HG03442 (cell line): ENCODE results near the gene CLSTN2.

Source experiments
- ATAC-seq: cut with Tn5 transposase; IDR thresholded peaks from one replicate; pipeline ENCODE4 v1.9.1; 2021; ENCODE audit warnings: mild to moderate bottlenecking, moderate library complexity; ENCODE audit not compliant: unreplicated experiment

Gene CLSTN2

GRCh38 chr3:140265302-140265701, 330.3 kb downstream of the CLSTN2 start:
- no peak for ATAC-seq

- ATAC-seq: no peak
Observed at GRCh38 chr3:140268103-140268502, 333.1 kb downstream of the CLSTN2 start.

DNA sequence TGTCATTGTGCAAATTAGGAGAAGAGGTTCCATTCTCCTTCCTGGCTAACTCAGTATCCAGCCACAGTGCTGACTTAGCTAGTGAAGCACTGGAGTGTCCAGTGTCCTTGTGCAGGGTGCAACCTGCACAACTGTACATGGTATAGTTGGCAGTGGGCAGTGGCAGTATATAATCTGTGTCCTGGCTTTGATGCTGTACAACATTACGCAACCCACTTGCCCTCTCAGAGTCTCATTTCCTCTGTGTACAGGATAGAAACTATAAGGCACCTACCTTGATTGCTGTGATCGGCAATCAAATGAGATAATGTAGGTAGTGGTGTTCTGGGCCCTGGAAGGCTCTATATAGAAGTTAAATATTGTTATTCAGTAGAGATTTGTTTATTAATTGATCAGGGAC, 333.6 kb downstream of the CLSTN2 start:
- no peak for ATAC-seq

GRCh38 chr3:140270329-140270728, 335.3 kb downstream of the CLSTN2 start:
- no peak for ATAC-seq

- ATAC-seq: no peak
Observed at GRCh38 chr3:140273542-140274195, 338.7 kb downstream of the CLSTN2 start.

DNA sequence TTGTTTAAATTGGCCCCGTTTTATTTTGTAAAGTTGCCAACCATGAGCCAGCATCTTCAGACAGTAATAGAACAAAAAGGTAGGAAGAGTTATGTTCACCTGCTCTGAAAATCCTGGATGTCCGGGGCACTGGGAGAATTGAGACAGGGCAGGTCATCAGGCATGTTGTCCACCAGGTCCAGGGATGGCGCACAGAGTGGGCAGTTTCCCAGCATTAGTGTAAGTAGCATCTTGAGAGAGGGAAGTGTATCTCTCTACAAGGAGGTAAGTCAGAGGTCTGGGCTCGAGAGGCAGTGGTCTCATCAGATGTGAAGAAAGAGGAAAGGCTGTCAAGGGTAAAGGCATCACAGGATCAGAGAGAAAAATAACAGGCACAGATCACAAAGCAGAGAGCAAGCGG, 339.4 kb downstream of the CLSTN2 start:
- no peak for ATAC-seq

- no peak for ATAC-seq
Observed at GRCh38 chr3:140276703-140277102, 341.7 kb downstream of the CLSTN2 start.

DNA sequence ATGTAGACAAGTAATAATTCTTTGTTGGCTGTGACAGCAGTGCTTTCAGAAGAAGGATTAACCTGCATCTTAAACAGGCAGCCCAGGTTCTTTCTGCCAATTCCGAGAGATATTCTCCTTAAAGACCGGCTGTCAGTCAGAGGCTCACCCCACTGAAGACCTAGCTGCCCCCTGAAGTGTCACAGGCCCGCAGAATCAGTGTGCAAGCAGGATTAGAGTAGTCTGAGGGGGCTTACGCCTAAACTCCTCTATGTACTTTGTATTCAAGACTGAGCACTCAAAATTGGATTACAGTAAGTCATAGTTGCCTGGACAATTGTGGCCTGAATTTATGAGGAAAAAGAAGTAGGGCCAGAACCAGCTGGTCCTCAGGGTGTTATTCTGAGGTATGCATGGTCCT, 342.9 kb downstream of the CLSTN2 start:
- no peak for ATAC-seq

- no peak for ATAC-seq
Observed at GRCh38 chr3:140284372-140284771, 349.4 kb downstream of the CLSTN2 start.

GRCh38 chr3:140285380-140285779, 350.4 kb downstream of the CLSTN2 start:
- no peak for ATAC-seq

DNA sequence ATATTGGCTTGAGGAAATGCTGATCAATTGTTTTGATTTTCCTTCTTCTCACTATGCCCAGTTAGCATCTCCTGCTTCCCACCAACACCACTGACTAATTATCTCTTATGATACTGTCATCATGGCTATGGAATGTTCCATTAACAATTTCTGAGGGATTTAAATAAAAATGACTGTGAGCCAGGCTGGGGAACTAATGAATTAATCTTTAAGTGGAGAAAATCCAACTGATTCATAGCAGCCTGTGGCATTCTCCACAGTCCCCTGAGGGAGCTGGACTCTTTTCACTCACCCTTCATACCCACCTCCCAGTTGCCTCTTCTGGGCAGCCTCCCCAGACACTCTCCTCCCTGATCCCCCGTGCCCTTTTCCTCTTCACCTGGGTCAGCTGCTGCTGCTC, 353.6 kb downstream of the CLSTN2 start:
- ATAC-seq: no peak

DNA sequence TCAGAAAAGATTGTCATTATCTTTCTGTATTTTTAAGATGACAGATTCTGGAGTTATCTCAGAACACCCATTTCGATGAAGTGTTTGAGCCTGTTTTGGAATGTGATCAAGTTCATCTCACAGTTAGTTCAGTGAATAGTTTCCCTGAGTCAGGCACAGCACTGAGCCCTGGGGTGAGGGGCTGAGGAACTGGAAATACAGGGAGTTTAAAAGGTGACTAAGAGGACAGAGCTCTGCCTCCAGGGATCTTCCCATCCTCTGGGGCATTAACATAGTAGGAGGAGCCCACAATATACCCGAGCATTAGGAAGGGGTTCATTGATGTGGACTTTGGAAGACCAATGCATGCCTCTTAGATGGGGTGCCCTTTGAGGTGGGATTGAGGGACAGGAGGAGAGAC, 355.1 kb downstream of the CLSTN2 start:
- ATAC-seq: no peak

GRCh38 chr3:140292170-140292569, 357.2 kb downstream of the CLSTN2 start:
- no peak for ATAC-seq

DNA sequence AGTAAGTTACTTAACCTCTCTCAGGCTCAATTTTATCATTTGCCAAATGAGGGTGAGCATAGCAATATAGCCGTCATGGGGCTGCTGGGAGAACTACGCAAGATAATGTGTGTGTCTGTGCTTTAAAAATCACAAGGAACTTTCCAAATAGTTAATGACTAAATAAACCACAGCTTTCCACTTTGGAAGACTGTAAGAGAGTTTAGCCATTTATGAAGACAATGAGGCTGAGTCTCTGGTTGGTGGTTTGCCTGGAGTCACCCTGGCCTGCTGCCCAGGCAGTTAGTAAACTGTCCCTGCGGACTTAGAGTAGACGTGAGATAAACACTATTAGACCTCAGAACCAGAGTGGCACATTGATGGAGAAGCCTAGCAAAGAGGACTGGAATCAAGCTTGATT, 357.7 kb downstream of the CLSTN2 start:
- ATAC-seq: no peak

GRCh38 chr3:140294058-140294457, 359.1 kb downstream of the CLSTN2 start:
- no peak for ATAC-seq

DNA sequence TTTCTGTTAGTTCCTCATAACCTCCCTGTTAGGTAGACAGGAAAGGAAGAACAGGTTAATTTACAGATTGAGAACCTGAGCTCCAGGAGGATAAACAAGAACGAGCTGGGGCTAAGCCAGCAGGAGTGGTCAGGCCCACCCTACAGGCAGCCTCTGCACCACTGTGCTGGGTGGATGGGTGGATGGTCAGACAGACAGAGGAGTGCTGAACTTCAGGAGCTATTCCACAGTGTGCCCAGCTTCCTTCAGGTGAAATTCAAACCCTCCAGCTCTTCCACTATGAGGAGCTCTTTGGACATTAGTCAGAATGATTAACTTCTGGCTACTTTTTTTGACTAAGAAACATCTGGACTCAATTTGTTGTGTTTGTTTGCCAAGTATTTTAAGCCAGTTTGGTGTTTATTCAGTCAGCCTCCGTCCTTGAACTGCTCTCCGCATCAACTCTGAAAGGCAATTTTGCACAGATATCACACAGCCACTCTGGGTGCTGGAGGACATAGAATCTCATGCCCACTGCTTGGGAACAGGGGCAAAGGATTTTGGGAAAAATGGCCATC, 361.9 kb downstream of the CLSTN2 start:
- no peak for ATAC-seq

- ATAC-seq: no peak
Observed at GRCh38 chr3:140298043-140298442, 363.1 kb downstream of the CLSTN2 start.

- no peak for ATAC-seq
Observed at GRCh38 chr3:140298569-140299070, 363.6 kb downstream of the CLSTN2 start.

DNA sequence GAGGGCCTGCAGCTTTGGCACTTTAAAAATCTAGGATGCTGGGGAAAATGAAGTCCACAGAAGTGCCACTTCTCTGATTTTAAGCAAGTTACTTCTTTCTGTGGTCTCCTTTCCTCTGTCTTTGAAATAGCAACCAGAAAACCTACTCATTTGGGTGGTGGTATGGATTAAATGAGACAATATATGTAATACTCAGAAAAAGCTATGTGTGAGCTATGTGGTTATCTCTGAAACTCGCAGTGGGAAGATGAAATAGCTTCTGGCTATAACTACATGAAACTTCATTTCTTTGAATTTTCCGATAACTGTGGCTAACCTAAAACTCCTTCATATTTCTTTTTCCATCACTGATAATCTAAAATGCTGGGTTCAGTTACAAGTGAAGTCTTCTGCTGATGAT, 368.9 kb downstream of the CLSTN2 start:
- ATAC-seq: no peak

- no peak for ATAC-seq
Observed at GRCh38 chr3:140308535-140308934, 373.6 kb downstream of the CLSTN2 start.

GRCh38 chr3:140311428-140311827, 376.4 kb downstream of the CLSTN2 start:
- no peak for ATAC-seq

GRCh38 chr3:140315955-140316354, 381.0 kb downstream of the CLSTN2 start:
- no peak for ATAC-seq

GRCh38 chr3:140316466-140316865, 381.5 kb downstream of the CLSTN2 start:
- ATAC-seq: no peak
